Right atrium auricular region (tissue), 2 donors: ENCODE measurements around the gene SERP2. TPM values are rescaled to one million over a fixed set of nuclear protein-coding genes. Genes with fewer than 3 reads are reported as not detected.

Source experiments
- DNase-seq: peaks from one replicate; pipeline ENCODE4 v3.0.0-alpha.2; 2019; ENCODE audit warnings: low spot score
- H3K27ac ChIP-seq, 2 donors: fragments of 200-600 bp; sonication (generic); 1 replicate in 1 of 2; 2 replicates in 1 of 2; pipeline ENCODE4 v1.5.1; 2016 to 2019
- H3K27me3 ChIP-seq, 2 donors: fragments of 200-600 bp; sonication (generic); one replicate each; pipeline versions ENCODE4 v1.5.1 to v1.6.0; 2017 to 2019
- H3K36me3 ChIP-seq: fragments of 200-600 bp; sonication (generic); one replicate; pipeline ENCODE4 v1.5.1; 2016
- H3K4me1 ChIP-seq, 2 donors: fragments of 200-600 bp; sonication (generic); one replicate each; pipeline versions ENCODE4 v1.5.1 to v1.6.0; 2017 to 2019
- H3K4me3 ChIP-seq, 2 donors: fragments of 200-600 bp; sonication (generic); 1 replicate in 1 of 2; 2 replicates in 1 of 2; pipeline ENCODE4 v1.5.1; 2017 to 2019; ENCODE audit warnings: mild to moderate bottlenecking in 1 of 2, moderate library complexity in 1 of 2
- H3K9me3 ChIP-seq, 2 donors: fragments of 200-600 bp; sonication (generic); one replicate each; pipeline ENCODE4 v1.5.1; 2019
- total RNA-seq, 2 donors: library from RNA; depleted of rRNA; stranded (reverse); fragments of >200 nt; gene quantifications; one replicate each; pipeline ENCODE4 v1.1.0, GENCODE V29; 2016
- TF ChIP-seq, protein P1 (sequence below), 2 donors: fragments of 200-600 bp; sonication (generic); IDR thresholded peaks; one replicate each; pipeline ENCODE4 v1.5.1; 2019; ENCODE audit warnings: antibody characterized with exemption in 2 of 2

SERP2 gene
- total RNA-seq, 2 donors from 2014 or later = 15.4 to 17.7 TPM

DNA sequence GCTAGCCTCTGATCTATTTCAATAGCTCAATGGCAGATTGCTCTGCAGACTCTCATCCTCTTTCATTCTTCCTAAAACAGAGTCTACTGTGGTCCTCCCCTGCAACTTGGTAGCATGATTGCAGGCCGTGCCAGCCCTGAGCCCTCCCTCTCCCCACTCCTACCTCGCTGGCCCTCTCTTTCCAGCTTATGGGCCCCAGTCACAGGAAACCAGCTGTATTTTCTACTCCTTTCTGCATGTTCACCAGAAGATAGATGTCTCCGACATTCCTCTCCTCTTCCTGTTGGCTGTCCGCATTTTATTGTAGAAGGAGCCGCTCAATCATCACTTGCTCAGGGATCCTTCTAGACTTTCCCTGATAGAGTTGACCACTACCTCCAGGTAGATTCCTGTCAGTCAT lies 50.2 kb downstream of the SERP2 start:
- DNase-seq = no peak
- Histone ChIP-seq H3K9me3 (no peaks in the 10 kb centered on the region), H3K4me1 (peaks cover 0 to 9% of the 10 kb centered on the region in 2 donors), H3K27me3 (no peaks in the 10 kb centered on the region), H3K4me3 (no peak overlapping the region), H3K36me3 (no peaks in the 10 kb centered on the region), H3K27ac (no peak overlapping the region)
- TF ChIP-seq, protein P1, sequence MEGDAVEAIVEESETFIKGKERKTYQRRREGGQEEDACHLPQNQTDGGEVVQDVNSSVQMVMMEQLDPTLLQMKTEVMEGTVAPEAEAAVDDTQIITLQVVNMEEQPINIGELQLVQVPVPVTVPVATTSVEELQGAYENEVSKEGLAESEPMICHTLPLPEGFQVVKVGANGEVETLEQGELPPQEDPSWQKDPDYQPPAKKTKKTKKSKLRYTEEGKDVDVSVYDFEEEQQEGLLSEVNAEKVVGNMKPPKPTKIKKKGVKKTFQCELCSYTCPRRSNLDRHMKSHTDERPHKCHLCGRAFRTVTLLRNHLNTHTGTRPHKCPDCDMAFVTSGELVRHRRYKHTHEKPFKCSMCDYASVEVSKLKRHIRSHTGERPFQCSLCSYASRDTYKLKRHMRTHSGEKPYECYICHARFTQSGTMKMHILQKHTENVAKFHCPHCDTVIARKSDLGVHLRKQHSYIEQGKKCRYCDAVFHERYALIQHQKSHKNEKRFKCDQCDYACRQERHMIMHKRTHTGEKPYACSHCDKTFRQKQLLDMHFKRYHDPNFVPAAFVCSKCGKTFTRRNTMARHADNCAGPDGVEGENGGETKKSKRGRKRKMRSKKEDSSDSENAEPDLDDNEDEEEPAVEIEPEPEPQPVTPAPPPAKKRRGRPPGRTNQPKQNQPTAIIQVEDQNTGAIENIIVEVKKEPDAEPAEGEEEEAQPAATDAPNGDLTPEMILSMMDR (IDR thresholded peaks at IDR 0.05) = no peak

DNA sequence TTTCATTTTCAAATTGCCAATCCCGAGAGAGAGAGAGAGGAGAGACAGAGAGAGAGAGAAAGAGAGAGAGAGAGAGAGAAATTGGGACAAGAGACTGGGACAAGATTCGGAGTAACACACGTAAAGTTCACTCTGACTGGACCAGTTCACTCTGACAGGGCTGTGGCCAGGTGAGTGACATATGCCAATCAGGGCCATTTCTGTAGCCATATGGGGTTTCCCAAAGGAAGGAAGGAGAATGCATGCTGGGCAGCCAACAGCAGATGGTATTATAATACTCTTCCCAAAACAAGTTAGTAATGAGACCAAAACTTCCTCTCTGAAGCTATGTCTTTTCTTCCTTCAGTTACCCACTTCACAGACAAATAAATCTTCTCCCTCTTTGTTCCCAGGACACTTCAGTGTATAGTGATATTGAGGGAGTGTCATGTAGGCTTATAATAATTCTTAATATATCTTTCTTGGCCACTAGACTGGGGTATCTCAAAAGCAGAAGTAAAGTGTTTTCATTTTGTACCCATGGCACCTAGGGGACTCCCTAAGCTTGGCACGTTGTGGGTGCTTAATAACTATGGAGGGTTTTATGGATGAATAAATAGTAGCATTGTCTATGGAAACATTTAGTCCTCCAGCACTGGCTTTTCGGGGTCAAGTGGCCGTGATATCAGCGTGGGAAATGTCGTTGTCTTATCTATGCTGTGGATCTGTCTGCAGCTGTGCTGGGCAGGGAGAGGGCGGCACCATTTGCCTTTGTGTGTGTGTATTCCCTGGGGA lies 51.6 kb downstream of the SERP2 start:
- H3K4me3 ChIP-seq = no peak overlapping the region
- H3K27me3 ChIP-seq = no peaks in the 10 kb centered on the region
- H3K27ac ChIP-seq = no peak overlapping the region
- H3K9me3 ChIP-seq = no peaks in the 10 kb centered on the region
- no peaks in the 10 kb centered on the region for H3K36me3 ChIP-seq
- peaks cover 0 to 9% of the 10 kb centered on the region in 2 donors for H3K4me1 ChIP-seq
- no peak for DNase-seq
- TF ChIP-seq, protein P1 (IDR thresholded peaks at IDR 0.05) = no peak

DNA sequence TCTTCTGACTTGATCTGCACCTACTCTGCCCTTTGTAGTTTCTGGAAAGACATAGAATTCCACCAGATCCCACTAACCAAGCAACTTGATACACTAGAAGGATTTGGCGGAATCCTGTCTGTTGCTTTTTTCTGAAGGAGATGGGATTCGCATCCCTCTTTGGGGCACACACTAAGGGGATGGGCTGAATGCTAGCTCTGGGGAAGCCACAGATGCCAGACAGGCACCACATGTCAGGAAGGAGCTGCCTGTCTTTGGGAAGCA lies 52.1 kb downstream of the SERP2 start:
- H3K9me3 ChIP-seq = no peaks in the 10 kb centered on the region
- DNase-seq = no peak
- H3K4me1 ChIP-seq = peaks cover 0 to 9% of the 10 kb centered on the region in 2 donors
- no peaks in the 10 kb centered on the region for H3K27me3 ChIP-seq
- H3K27ac ChIP-seq = no peak overlapping the region
- no peaks in the 10 kb centered on the region for H3K36me3 ChIP-seq
- H3K4me3 ChIP-seq = no peak overlapping the region
- TF ChIP-seq, protein P1 (IDR thresholded peaks at IDR 0.05) = no peak

DNA sequence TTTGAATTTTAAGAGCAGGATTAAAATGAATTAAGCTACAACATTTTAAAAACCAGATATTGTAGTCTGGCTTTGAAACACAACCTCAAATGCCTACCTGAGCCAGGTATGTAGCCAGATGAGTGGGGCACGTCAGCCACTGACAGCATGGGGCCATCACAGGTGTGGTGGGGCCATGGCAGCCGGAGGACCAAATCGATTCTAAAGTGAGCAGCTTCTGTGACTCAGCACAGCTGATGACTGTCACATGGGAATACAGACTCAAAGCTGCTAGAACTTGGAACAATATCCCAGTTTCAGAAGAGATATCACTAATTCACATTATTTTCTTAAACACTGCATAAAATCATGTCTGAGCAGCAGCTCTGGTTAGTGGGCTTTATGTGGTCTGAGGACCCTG lies 52.8 kb downstream of the SERP2 start:
- H3K27me3 ChIP-seq = no peaks in the 10 kb centered on the region
- H3K4me3 ChIP-seq = no peak overlapping the region
- no peak for DNase-seq
- H3K36me3 ChIP-seq = no peaks in the 10 kb centered on the region
- H3K4me1 ChIP-seq = peaks cover 0 to 9% of the 10 kb centered on the region in 2 donors
- TF ChIP-seq, protein P1 (IDR thresholded peaks at IDR 0.05) = no peak
- H3K9me3 ChIP-seq = no peaks in the 10 kb centered on the region
- H3K27ac ChIP-seq = no peak overlapping the region

DNA sequence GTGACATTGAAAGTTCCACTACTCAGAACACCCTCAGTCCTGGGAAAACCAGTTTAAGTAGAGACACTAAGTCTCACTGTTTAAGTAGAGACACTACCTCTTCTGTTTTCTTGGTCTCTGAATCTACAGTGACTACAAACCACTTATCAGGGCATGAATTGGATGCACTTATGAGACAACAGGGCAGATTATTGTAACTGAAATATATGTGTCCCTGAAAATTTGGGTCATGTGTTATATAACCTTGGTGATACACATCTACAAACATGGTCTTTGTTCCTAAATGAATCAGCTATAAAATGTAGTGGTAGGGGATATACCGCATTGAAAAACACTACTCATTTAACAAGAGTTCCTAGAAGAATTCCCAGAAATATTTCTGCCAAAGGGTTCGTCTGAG lies 55.7 kb downstream of the SERP2 start:
- Histone ChIP-seq H3K27ac (no peak overlapping the region), H3K27me3 (no peaks in the 10 kb centered on the region), H3K9me3 (no peaks in the 10 kb centered on the region), H3K36me3 (peaks cover 14% of the 10 kb centered on the region), H3K4me1 (peaks cover 0 to 31% of the 10 kb centered on the region in 2 donors), H3K4me3 (no peak overlapping the region)
- TF ChIP-seq, protein P1 (IDR thresholded peaks at IDR 0.05) = no peak
- no peak for DNase-seq

DNA sequence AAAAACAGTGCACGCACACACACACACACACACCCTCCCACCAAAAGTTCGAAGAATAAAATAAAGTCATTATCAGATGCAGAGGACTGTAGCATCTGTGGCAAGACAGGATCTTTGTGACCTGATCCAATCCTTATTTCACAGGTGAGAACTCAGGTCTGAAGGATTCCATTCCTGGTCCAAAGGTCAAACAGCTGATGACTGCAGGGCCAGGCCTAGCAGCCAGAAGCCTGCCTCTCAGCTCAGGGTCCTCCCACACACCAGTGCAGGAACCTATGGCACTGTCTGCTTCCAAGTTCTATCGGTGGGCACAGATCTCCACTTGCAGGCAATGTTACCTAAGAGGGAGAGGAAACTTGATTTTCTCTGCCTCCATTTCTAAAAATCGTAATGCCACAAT lies 57.5 kb downstream of the SERP2 start:
- DNase-seq = no peak
- H3K27ac ChIP-seq = no peak overlapping the region
- no peaks in the 10 kb centered on the region for H3K9me3 ChIP-seq
- TF ChIP-seq, protein P1 (IDR thresholded peaks at IDR 0.05) = no peak
- no peaks in the 10 kb centered on the region for H3K27me3 ChIP-seq
- H3K36me3 ChIP-seq = peaks cover 17% of the 10 kb centered on the region
- no peak overlapping the region for H3K4me3 ChIP-seq
- peaks cover 0 to 27% of the 10 kb centered on the region in 2 donors for H3K4me1 ChIP-seq
